ENCODE results near the gene IL6R. TPM values are rescaled to one million over a fixed set of nuclear protein-coding genes. Genes with fewer than 3 reads are reported as not detected.

IL6R gene
- total RNA-seq, 1 donor from 2014 or later, result 2.2 TPM

DNA sequence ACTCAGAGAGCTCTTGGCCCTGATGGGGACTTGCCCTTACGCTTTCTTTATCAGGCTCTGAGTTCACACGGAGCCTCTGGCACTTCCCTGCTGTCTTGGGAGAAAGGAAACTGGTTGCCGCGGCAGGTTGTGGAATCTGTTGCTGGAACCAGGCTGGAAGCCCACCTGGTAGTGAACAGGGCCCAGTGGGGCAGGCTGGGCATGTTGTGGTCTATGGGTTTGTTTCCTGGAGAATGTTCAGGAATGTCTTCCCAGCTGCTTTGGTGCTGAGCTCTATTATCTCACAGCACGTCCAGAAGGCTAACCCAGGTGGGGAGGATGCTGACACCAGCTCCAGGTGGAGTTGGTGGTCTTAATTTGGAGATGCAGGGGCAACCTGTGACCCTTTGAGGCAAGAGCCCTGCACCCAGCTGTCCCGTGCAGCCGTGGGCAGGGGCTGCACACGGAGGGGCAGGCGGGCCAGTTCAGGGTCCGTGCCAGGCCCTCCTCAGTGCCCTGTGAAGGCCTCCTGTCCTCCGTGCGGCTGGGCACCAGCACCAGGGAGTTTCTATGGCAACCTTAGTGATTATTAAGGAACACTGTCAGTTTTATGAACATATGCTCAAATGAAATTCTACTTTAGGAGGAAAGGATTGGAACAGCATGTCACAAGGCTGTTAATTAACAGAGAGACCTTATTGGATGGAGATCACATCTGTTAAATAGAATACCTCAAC, 63.5 kb downstream of the IL6R start:
- no peaks in the 10 kb centered on the region for H3K9me3 Mint-ChIP-seq (ENCODE audit: unreplicated experiment)
- DNase-seq (ENCODE audit: low read depth), result no peak
- peaks cover 10% of the 10 kb centered on the region for H3K27me3 Mint-ChIP-seq (ENCODE audit: low read depth, unreplicated experiment)
- H3K4me3 Mint-ChIP-seq (ENCODE audit: unreplicated experiment), result no peak overlapping the region
- peaks cover 2% of the 10 kb centered on the region for H3K4me1 ChIP-seq (ENCODE audit: insufficient read depth, low read length)
- H3K27me3 ChIP-seq (ENCODE audit: insufficient read depth, low read length), result no peaks in the 10 kb centered on the region
- FAIRE-seq, result no peak
- H4K20me1 ChIP-seq (ENCODE audit: insufficient read depth, low read length), result no peaks in the 10 kb centered on the region
- H3K9me3 ChIP-seq (ENCODE audit: insufficient read depth, low read depth, low read length), result no peaks in the 10 kb centered on the region
- H3K4me1 Mint-ChIP-seq (ENCODE audit: low read depth, unreplicated experiment), result peaks cover 9% of the 10 kb centered on the region
- TF ChIP-seq, protein P1, sequence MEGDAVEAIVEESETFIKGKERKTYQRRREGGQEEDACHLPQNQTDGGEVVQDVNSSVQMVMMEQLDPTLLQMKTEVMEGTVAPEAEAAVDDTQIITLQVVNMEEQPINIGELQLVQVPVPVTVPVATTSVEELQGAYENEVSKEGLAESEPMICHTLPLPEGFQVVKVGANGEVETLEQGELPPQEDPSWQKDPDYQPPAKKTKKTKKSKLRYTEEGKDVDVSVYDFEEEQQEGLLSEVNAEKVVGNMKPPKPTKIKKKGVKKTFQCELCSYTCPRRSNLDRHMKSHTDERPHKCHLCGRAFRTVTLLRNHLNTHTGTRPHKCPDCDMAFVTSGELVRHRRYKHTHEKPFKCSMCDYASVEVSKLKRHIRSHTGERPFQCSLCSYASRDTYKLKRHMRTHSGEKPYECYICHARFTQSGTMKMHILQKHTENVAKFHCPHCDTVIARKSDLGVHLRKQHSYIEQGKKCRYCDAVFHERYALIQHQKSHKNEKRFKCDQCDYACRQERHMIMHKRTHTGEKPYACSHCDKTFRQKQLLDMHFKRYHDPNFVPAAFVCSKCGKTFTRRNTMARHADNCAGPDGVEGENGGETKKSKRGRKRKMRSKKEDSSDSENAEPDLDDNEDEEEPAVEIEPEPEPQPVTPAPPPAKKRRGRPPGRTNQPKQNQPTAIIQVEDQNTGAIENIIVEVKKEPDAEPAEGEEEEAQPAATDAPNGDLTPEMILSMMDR (IDR thresholded peaks at IDR 0.05; ENCODE audit: insufficient read depth, low read depth, low read length), result no peak
- no peak for TF ChIP-seq EZH2 (IDR thresholded peaks at IDR 0.05; ENCODE audit: insufficient read depth, low read length)
- H2AFZ ChIP-seq (ENCODE audit: low read depth, low read length), result peak overlapping the region; percentile 2
- no peak overlapping the region for H3K4me3 ChIP-seq (ENCODE audit: insufficient read depth, low read depth, low read length)
- H3K36me3 Mint-ChIP-seq (ENCODE audit: low read depth, unreplicated experiment), result no peaks in the 10 kb centered on the region
- no peak overlapping the region for H3K9ac ChIP-seq (ENCODE audit: low read length)
- H3K36me3 ChIP-seq (ENCODE audit: insufficient read depth, low read length), result no peaks in the 10 kb centered on the region
- no peak overlapping the region for H3K4me2 ChIP-seq (ENCODE audit: low read length)
- H3K27ac ChIP-seq (ENCODE audit: low read depth, low read length), result no peak overlapping the region
- H3K79me2 ChIP-seq (ENCODE audit: insufficient read depth, low read length), result no peaks in the 10 kb centered on the region
- no peak overlapping the region for H3K27ac Mint-ChIP-seq (ENCODE audit: unreplicated experiment)

DNA sequence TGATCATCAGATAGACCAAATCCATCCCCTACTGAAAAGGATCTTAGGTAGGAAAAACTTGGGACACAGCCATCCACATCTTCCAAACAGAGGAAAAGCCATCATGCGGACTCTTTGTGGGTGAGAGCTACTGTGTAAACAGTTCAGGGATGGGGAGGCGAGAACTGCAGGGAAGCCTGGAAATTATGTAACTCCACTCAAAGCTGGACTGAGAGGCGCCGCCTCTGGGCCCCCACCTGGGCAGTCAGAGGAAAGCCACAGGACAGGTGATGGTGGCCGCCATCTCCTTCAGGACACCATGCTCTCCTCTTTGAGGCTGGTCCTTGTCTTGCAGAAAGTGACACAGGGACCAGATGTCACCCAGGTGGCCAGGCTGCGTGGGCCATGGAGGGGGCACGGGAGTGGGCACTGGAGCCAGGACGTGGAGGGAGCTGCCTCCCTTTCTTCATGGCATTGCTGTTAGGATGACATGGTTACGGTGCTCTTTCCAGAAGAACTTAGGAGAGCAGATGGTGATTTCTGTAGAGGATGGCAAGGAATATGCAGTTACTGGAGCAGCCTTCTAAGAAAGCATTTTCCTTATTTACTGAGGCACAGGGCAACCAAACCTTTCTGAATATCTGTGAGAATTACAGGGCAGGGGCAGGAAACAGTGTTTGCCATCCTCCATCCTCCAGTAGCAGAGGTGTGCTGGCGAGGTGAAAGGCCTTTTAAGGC, 64.9 kb downstream of the IL6R start:
- DNase-seq (ENCODE audit: low read depth), result no peak
- Mint-ChIP-seq H3K36me3 (ENCODE audit: low read depth, unreplicated experiment) (no peaks in the 10 kb centered on the region), H3K27me3 (ENCODE audit: low read depth, unreplicated experiment) (peaks cover 10% of the 10 kb centered on the region), H3K4me3 (ENCODE audit: unreplicated experiment) (no peak overlapping the region), H3K9me3 (ENCODE audit: unreplicated experiment) (no peaks in the 10 kb centered on the region), H3K4me1 (ENCODE audit: low read depth, unreplicated experiment) (peaks cover 12% of the 10 kb centered on the region), H3K27ac (ENCODE audit: unreplicated experiment) (no peak overlapping the region)
- TF ChIP-seq, protein P1 (IDR thresholded peaks at IDR 0.05; ENCODE audit: insufficient read depth, low read depth, low read length), result no peak
- TF ChIP-seq EZH2 (IDR thresholded peaks at IDR 0.05; ENCODE audit: insufficient read depth, low read length), result no peak
- no peak overlapping the region for H3K27ac ChIP-seq (ENCODE audit: low read depth, low read length)
- no peak for FAIRE-seq
- H3K79me2 ChIP-seq (ENCODE audit: insufficient read depth, low read length), result no peaks in the 10 kb centered on the region
- H3K4me2 ChIP-seq (ENCODE audit: low read length), result no peak overlapping the region
- H3K9me3 ChIP-seq (ENCODE audit: insufficient read depth, low read depth, low read length), result no peaks in the 10 kb centered on the region
- H3K4me3 ChIP-seq (ENCODE audit: insufficient read depth, low read depth, low read length), result no peak overlapping the region
- H3K4me1 ChIP-seq (ENCODE audit: insufficient read depth, low read length), result peaks cover 6% of the 10 kb centered on the region
- H3K27me3 ChIP-seq (ENCODE audit: insufficient read depth, low read length), result no peaks in the 10 kb centered on the region
- H3K9ac ChIP-seq (ENCODE audit: low read length), result no peak overlapping the region
- no peak overlapping the region for H2AFZ ChIP-seq (ENCODE audit: low read depth, low read length)
- H4K20me1 ChIP-seq (ENCODE audit: insufficient read depth, low read length), result no peaks in the 10 kb centered on the region
- no peaks in the 10 kb centered on the region for H3K36me3 ChIP-seq (ENCODE audit: insufficient read depth, low read length)

DNA sequence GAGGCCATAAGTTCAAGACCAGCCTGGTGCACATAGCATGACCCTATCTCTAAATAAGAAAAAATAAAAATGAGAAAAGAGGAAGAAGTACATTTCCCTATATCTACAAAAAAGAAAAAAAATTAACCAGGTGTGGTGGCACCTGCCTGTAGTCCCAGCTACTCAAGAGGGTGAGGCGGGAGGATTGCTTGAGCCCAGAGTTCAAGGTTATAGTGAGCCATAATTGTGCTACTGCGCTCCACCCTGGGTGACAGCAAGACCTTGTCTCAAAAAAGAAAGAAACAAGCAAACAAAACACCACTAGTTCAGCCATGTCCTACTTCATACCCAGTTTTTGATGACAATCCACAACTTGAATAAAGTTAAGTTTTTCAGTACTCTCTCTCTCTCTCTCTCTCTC, 66.2 kb downstream of the IL6R start:
- Histone ChIP-seq H2AFZ (ENCODE audit: low read depth, low read length) (no peak overlapping the region), H3K9me3 (ENCODE audit: insufficient read depth, low read depth, low read length) (no peaks in the 10 kb centered on the region), H4K20me1 (ENCODE audit: insufficient read depth, low read length) (no peaks in the 10 kb centered on the region), H3K27me3 (ENCODE audit: insufficient read depth, low read length) (no peaks in the 10 kb centered on the region), H3K27ac (ENCODE audit: low read depth, low read length) (no peak overlapping the region), H3K4me3 (ENCODE audit: insufficient read depth, low read depth, low read length) (no peak overlapping the region), H3K4me1 (ENCODE audit: insufficient read depth, low read length) (peaks cover 6% of the 10 kb centered on the region), H3K9ac (ENCODE audit: low read length) (no peak overlapping the region), H3K36me3 (ENCODE audit: insufficient read depth, low read length) (no peaks in the 10 kb centered on the region), H3K79me2 (ENCODE audit: insufficient read depth, low read length) (no peaks in the 10 kb centered on the region), H3K4me2 (ENCODE audit: low read length) (no peak overlapping the region)
- no peak for DNase-seq (ENCODE audit: low read depth)
- no peaks in the 10 kb centered on the region for H3K9me3 Mint-ChIP-seq (ENCODE audit: unreplicated experiment)
- H3K27ac Mint-ChIP-seq (ENCODE audit: unreplicated experiment), result no peak overlapping the region
- H3K4me1 Mint-ChIP-seq (ENCODE audit: low read depth, unreplicated experiment), result peaks cover 7% of the 10 kb centered on the region
- no peak for FAIRE-seq
- H3K27me3 Mint-ChIP-seq (ENCODE audit: low read depth, unreplicated experiment), result peaks cover 10% of the 10 kb centered on the region
- TF ChIP-seq EZH2 (IDR thresholded peaks at IDR 0.05; ENCODE audit: insufficient read depth, low read length), result no peak
- TF ChIP-seq, protein P1 (IDR thresholded peaks at IDR 0.05; ENCODE audit: insufficient read depth, low read depth, low read length), result no peak
- no peak overlapping the region for H3K4me3 Mint-ChIP-seq (ENCODE audit: unreplicated experiment)
- H3K36me3 Mint-ChIP-seq (ENCODE audit: low read depth, unreplicated experiment), result no peaks in the 10 kb centered on the region

Measured in astrocyte (in vitro differentiated cells and primary cell).